ENCODE data around the gene TENT4A.
"Not testable (repeated sequence)": the region's sequence is repeated elsewhere in the genome, so short reads cannot be mapped to it uniquely, and the experiment has no call there.

TENT4A gene

GRCh38 chr5:6773342-6774035 is 60.3 kb downstream of the TENT4A start:
- no peak for DNase-seq (ENCODE audit: low read depth)

DNA sequence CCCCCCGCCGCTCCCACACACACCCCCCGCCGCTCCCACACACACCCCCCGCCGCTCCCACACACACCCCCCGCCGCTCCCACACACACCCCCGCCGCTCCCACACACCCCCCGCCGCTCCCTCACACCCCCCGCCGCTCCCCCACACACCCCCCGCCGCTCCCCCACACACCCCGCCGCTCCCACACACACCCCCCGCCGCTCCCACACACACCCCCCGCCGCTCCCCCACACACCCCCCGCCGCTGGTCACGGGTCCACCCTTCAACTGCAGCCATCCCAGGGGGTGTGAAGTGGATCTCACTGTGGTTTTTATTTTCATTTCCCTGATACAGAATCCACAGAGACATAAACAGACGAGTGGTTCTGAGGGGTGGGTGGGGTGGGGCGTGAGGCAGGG is 61.0 kb downstream of the TENT4A start:
- not testable (repeated sequence) for DNase-seq (ENCODE audit: low read depth)

DNA sequence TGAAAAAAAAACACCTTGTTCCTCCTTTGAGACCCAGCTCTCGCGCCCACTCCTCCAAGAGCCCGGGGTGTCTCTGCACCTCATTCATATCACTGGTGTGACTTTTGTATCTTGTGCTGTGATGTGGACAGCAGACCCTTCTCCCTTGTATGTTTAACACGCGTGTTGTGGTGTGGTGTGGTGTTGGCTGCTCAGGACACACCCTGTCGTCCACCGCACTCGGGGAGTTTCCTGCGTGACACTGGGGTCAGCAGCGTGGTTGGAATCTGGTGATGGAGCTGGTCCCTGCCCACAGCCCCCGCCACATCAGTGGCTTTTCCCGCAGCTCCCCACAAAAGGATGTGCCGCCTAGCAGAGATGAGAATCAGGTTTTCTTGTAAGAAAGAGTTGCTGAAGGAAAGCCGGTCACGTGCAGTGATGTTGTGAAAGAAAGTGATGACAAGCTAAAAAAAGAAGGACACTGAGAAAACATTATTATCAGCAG is 61.5 kb downstream of the TENT4A start:
- DNase-seq (ENCODE audit: low read depth) = no peak

- DNase-seq (ENCODE audit: low read depth) = no peak
Measured at GRCh38 chr5:6775571-6775970, 62.3 kb downstream of the TENT4A start.

DNA sequence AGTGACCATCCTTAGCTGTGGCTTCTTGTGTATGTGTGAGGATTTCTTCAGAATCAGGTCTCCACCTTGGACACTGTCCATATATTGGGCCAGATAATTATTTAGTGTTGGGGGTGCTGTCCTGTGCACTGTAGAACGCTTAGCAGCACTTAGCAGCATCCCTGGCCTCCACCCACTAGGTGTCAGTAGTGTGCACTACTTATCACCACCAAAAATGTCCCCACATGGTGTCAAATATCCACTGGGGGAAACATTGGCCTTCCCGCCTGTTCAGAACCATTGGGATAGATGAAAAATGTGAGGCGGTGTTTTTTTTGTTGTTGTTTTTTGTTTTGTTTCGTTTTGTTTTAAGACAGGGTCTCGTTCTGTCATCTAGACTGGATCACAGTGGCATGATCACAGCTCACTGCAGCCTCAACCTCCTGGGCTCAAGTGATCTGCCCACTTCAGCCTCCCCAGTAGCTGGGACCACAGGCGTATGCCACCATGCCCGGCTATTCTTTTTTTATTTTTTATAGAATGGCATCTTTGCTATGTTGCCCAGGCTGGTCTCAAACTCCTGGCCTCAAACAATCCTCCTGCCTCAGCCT is 67.7 kb downstream of the TENT4A start:
- DNase-seq (ENCODE audit: low read depth) = peak; percentile 15

DNA sequence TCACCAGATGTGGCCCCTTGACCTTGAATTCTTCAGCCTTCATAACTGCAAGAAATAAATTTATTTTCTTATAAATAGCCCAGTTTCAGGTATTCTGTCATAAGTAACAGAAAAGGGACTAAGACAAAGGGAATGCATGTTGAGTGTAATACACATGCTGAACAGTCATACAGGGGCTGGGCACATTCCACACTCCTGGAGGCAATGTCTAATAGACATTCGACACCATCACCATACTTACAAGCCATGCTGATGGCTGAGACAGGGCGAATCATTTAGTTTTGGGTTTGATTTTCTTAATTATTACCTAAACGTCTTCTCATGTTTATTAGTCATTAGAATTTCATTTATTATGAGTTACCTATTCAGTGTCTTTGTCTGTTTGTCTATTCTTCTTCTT is 68.5 kb downstream of the TENT4A start:
- DNase-seq (ENCODE audit: low read depth) = no peak

GRCh38 chr5:6783787-6784186 is 70.6 kb downstream of the TENT4A start:
- no peak for DNase-seq (ENCODE audit: low read depth)

- no peak for DNase-seq (ENCODE audit: low read depth)
Measured at GRCh38 chr5:6784481-6784880, 71.2 kb downstream of the TENT4A start.

- no peak for DNase-seq (ENCODE audit: low read depth)
Measured at GRCh38 chr5:6785161-6785860, 72.1 kb downstream of the TENT4A start.

GRCh38 chr5:6785861-6786180 is 72.6 kb downstream of the TENT4A start:
- DNase-seq (ENCODE audit: low read depth) = no peak

DNA sequence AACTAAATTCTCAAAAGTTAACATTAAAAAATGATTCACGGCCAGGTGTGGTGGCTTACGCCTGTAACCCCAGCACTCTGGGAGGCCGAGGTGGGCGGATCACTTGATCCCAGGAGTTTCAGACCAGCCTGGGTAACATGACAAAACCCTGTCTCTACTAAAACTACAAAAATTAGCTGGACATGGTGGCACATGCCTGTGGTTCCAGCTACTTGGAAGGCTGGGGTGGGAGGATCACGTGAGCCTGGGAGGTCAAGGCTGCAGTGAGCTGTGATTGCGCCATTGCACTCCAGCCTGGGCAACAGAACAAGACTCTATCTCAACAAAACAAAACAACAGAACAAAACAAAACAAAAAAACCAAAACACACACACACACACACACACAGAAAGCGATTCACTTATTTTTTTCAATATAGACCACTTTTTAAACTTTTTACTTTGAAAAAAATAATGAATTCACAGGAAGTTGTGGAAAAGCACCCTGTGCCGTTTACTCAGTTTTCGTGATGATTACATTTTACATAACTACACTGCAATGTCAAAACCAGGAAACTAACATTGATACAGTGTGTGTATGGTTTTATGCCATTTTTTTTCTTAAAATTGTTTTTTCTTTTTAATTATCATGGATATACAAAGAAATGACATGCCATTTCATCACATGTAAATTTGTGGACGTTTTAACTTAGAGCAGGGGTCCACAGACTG is 73.7 kb downstream of the TENT4A start:
- no peak for DNase-seq (ENCODE audit: low read depth)

DNA sequence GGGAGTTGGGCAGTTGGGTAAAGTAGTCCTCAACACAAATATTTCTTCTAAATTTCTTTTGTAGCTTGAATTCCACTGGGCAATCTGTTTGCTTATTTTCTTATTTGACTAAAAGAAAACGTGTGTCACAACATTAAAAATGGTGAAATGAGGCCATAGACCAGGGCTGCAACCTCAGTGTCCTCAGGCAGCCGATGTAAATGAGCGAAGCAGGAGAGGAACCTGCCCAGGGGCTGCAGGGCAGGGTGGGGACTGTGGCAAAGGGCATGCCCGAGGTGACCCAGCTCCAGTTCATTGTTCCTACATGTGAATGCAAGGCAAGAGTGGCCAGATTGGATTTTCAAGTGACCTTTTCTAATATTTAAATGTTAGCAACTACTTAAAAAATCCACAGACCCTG is 74.7 kb downstream of the TENT4A start:
- DNase-seq (ENCODE audit: low read depth) = no peak

DNA sequence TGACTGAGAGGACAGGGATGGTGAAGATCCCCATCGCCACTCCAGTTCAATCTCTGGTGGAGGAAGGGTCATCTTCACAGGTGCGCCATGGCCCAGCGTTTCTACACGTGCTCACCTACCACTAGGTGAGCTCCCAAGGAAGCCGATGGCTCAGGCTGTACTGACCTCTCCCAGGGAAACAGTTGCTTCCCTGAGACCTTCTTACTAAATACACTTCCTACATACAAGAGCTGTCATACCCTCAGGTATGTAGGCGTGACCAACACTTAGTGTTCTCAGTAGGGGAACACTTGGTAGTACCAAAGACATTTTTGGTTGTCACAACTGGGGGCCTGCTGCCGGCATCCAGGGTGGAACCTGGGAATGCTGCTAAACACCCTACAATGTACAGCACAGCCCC is 75.2 kb downstream of the TENT4A start:
- no peak for DNase-seq (ENCODE audit: low read depth)

- DNase-seq (ENCODE audit: low read depth) = no peak
Measured at GRCh38 chr5:6788956-6789649, 75.9 kb downstream of the TENT4A start.

GRCh38 chr5:6790346-6790865 is 77.2 kb downstream of the TENT4A start:
- no peak for DNase-seq (ENCODE audit: low read depth)

DNA sequence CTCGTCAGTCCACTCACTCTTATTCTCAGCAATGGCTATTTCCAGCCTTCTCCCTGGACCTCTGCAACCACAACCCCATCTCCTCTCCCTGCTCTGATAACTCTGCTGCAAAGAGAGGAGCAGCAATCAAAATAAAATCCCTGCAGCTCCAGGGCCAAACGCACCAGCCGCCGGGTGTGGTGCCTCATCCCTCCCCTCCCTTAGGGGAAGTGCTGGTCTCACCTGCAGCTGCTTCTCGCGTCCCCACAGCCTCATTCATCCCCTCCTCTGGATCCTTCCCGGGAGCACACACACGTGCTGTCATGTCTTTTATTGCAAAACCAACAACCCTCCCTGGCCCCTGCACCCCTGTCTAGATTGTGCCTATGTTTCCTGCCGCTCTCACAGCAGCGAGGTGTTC is 77.8 kb downstream of the TENT4A start:
- no peak for DNase-seq (ENCODE audit: low read depth)

DNA sequence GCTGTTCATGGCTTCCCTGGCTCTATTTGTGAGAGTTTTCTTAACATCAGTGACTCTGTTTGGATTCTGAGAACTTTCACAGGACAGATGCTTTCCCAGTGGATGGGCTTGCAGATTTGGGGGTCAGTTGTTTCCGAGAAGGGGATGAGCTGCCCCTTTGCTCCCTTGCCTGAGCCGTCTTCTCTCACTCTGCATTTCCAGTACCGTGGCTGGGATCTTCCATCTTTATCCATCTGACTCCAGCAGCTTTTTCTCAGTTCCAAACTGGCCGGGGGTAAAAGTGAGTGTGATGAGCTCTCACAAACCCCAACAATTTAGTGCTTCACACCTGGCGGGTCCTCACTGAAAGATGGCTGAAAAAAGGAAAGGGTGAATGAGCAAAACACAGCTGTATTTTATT is 79.1 kb downstream of the TENT4A start:
- no peak for DNase-seq (ENCODE audit: low read depth)

- no peak for DNase-seq (ENCODE audit: low read depth)
Measured at GRCh38 chr5:6792911-6793471, 79.8 kb downstream of the TENT4A start.

DNA sequence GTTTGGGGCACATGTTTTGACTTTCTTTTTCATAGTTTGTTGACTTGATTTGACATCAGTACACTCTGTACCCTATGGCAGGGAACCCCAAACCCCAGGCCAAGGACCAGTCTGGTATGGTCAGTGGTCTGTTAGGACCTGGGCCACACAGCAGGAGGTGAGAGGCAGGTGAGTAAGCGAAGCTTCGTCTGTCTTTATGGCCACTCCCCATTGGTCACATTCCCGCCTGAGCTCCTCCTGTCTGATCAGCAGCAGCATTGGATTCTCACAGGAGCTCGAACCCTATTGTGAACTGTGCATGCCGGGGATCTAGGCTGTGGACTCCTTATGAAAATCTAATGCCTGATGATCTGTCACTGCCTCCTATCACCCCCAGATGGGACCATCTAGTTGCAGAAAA is 88.0 kb downstream of the TENT4A start:
- no peak for DNase-seq (ENCODE audit: low read depth)

GRCh38 chr5:6803981-6804550 is 90.8 kb downstream of the TENT4A start:
- no peak for DNase-seq (ENCODE audit: low read depth)

GRCh38 chr5:6804766-6805501 is 91.7 kb downstream of the TENT4A start:
- no peak for DNase-seq (ENCODE audit: low read depth)
